AG04449 (cell line): ENCODE data around the gene ZNF33B.

ENCODE experiments used
- CTCF ChIA-PET: fragments of 350-600 bp; formaldehyde crosslinking; extraction: SDS; loops from one replicate; lab custom pipeline; 2021; ENCODE audit warnings: antibody characterized with exemption; lab: Yijun Ruan, JAX
- POLR2A ChIA-PET: fragments of 400-600, 350-600 bp; formaldehyde crosslinking; extraction: SDS; loops from one replicate; lab custom pipeline; 2020; ENCODE audit warnings: antibody characterized with exemption, inconsistent platforms; lab: Yijun Ruan, JAX
- DNase-seq: peaks from one replicate; pipeline ENCODE4 v3.0.0-alpha.2; 2010; ENCODE audit warnings: low read depth, low spot score
- H3K4me3 ChIP-seq: 2 replicates; pipeline ENCODE4 v1.5.1; 2011; ENCODE audit warnings: low read depth, mild to moderate bottlenecking, control low read depth, low read length
- TF ChIP-seq, protein P1 (sequence below): IDR thresholded peaks from one replicate; pipeline ENCODE4 v1.5.1; 2011; ENCODE audit warnings: mild to moderate bottlenecking, moderate library complexity, low read length, control low read depth, inconsistent platforms; ENCODE audit not compliant: insufficient read depth; ENCODE audit errors: missing control alignments

Gene ZNF33B

DNA sequence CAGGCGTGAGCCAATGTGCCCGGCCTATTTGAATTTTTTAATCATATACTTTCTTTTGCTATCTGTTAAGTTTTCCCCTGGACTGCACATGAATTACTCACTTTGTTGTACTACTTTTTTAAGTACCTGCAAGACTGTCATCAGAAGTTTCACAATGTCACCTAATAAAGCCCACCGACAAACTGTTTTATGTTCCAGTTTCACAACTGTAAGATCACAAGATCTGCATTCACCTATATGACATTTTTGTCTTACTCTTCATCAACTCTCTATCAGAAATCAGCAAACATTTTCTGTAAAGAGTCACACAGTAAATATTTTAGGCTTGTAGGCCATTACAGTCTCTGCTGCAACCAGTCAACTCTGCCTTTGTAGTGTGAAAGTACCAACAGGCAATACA is 88.5 kb downstream of the ZNF33B start:
- no peak overlapping the region for H3K4me3 ChIP-seq
- TF ChIP-seq, protein P1, sequence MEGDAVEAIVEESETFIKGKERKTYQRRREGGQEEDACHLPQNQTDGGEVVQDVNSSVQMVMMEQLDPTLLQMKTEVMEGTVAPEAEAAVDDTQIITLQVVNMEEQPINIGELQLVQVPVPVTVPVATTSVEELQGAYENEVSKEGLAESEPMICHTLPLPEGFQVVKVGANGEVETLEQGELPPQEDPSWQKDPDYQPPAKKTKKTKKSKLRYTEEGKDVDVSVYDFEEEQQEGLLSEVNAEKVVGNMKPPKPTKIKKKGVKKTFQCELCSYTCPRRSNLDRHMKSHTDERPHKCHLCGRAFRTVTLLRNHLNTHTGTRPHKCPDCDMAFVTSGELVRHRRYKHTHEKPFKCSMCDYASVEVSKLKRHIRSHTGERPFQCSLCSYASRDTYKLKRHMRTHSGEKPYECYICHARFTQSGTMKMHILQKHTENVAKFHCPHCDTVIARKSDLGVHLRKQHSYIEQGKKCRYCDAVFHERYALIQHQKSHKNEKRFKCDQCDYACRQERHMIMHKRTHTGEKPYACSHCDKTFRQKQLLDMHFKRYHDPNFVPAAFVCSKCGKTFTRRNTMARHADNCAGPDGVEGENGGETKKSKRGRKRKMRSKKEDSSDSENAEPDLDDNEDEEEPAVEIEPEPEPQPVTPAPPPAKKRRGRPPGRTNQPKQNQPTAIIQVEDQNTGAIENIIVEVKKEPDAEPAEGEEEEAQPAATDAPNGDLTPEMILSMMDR = no peak
- CTCF ChIA-PET = no interaction called here
- no peak for DNase-seq
- POLR2A ChIA-PET = no interaction called here

DNA sequence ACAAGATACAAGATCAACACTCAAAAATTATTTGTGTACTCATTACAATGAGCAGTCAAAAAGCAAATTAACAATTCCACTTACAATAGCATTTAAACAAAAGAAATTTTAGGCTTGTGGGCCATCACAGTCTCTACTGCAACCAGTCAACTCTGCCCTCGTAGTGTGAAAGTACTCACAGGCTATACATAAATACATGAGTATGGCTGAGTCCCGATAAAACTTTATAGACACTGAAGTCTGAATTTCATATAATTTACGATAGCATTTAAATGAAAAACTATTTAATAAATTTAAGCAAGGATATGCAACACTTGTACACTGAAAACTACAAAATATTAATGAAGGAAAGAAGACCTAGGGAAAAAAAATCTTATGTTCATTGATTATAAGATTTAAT is 90.1 kb downstream of the ZNF33B start:
- POLR2A ChIA-PET = no interaction called here
- TF ChIP-seq, protein P1 = no peak
- no peak for DNase-seq
- CTCF ChIA-PET = no interaction called here
- H3K4me3 ChIP-seq = no peak overlapping the region

DNA sequence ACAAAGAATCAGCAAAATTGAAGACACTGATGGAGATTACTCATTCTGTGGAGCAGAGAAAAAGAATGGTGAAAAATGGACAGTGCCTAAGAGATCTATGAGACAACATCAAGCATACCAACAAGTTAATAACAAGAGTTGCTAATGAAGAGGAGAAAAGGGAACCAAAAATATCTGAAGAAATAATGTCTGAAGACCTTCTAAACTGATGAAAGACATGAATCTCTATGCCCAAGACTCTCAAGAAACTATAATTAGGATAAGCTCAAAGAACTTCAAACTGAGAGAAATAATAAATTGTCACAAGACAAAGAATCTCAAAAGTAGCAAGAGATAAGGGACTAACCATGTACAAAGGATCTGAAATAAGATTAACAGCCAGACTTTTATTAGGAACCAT is 93.4 kb downstream of the ZNF33B start:
- TF ChIP-seq, protein P1 = no peak
- ChIA-PET POLR2A (no interaction called here), CTCF (no interaction called here)
- DNase-seq = no peak
- H3K4me3 ChIP-seq = no peak overlapping the region

DNA sequence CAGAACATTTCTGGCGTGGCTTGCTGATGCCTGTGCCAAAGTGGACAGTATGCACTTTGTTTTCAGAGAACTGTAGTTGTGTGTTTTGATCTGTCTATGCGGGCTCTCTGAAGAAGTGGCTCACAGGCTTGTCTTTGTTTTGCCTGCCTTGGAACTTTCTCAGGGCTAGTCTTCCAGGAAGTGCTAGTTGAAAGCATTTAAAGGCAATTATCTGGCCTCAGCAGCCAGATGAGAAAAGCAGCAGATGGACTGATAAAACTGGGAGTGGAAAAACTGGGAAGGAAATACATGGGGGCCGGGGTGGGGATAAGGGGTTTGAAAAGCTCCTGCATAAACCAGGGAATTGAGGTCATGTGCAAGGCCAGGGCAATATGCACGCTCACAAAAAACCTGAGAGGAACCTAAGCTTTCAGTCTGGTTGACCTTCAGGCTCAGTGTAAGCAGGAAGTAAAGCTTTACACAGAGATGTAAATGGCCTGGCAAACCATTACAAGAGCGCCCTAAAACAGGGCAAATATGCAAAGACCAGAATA is 94.5 kb downstream of the ZNF33B start:
- H3K4me3 ChIP-seq = no peak overlapping the region
- TF ChIP-seq, protein P1 = no peak
- CTCF ChIA-PET = no interaction called here
- POLR2A ChIA-PET = no interaction called here
- no peak for DNase-seq
